Natural killer cell treated with Interleukin-12 subunit alpha and Interleukin-12 subunit beta and Interleukin-15 and Interleukin-18, amount 100 ng/mL, for 72 hours (primary cell): ENCODE measurements around the gene TEX52. TPM values are rescaled to one million over a fixed set of nuclear protein-coding genes. Genes with fewer than 3 reads are reported as not detected.

Experiments used
- ATAC-seq, 2 donors: fragments of 150-1000 bp; cut with Tn5 transposase in 1 of 2; sonication (Bioruptor Pico), chemical (Tn5 transposase) in 1 of 2; 2 replicates each; pipeline ENCODE4 v1.10.0; 2021
- DNase-seq: peaks from one replicate; pipeline ENCODE4 v3.0.0; 2022; ENCODE audit warnings: low spot score
- H3K27ac Mint-ChIP-seq, 2 donors: 1 replicate in 1 of 2; 2 replicates in 1 of 2; pipeline ENCODE4 v1.8.0; 2022; ENCODE audit warnings: mixed read lengths in 2 of 2, mild to moderate bottlenecking in 1 of 2, moderate library complexity in 1 of 2
- H3K27me3 Mint-ChIP-seq, 2 donors: 1 replicate in 1 of 2; 2 replicates in 1 of 2; pipeline ENCODE4 v1.8.0; 2022; ENCODE audit warnings: mixed read lengths in 2 of 2
- H3K36me3 Mint-ChIP-seq: one replicate; pipeline ENCODE4 v1.8.0; 2022; ENCODE audit warnings: mixed read lengths
- H3K4me1 Mint-ChIP-seq, 2 donors: 1 replicate in 1 of 2; 2 replicates in 1 of 2; pipeline ENCODE4 v1.8.0; 2022; ENCODE audit warnings: low read depth in 2 of 2, mixed read lengths in 2 of 2, mild to moderate bottlenecking in 1 of 2
- H3K4me3 Mint-ChIP-seq: one replicate; pipeline ENCODE4 v1.8.0; 2022; ENCODE audit warnings: mixed read lengths
- H3K9me3 Mint-ChIP-seq: 2 replicates; pipeline ENCODE4 v1.8.0; 2022; ENCODE audit warnings: mixed read lengths
- total RNA-seq, 2 donors: library from RNA; stranded (reverse); gene quantifications; one replicate each; pipeline ENCODE4 v1.2.3, GENCODE V29; 2022

The TEX52 gene
- total RNA-seq: not detected

DNA sequence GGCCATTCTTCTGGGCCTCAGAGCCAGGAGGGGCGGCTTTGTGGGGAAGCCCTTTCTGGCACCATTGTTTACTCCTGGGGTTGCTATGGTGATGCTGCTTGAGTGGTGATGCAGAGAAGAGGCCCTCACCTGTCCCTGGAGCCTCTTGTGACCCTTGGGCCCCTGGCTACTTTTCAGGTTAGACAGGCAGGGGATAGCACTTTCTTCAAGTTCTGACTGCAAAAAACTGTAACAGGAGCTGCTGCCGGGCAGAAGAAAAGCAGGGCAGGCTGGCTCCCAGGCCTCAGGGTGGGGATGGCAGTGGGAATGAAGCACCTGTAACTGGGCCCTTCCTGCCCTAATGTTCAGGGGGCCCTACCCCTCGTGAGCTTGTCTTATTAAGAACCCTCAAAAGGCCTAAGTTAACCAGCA, at the start of gene TEX52:
TSS of gene TEX52 (minus strand) at position 19 of the 411 bp plus-strand sequence. CDS start at position 6, 13 bp downstream.
- no peaks in the 10 kb centered on the region for H3K27me3 Mint-ChIP-seq
- ATAC-seq: no peak
- H3K36me3 Mint-ChIP-seq: peaks cover 7% of the 10 kb centered on the region
- DNase-seq: no peak
- no peaks in the 10 kb centered on the region for H3K4me1 Mint-ChIP-seq
- H3K4me3 Mint-ChIP-seq: no peak within 1 kb of the TSS
- no peaks in the 10 kb centered on the region for H3K9me3 Mint-ChIP-seq
- H3K27ac Mint-ChIP-seq: no peak within 1 kb of the TSS

DNA sequence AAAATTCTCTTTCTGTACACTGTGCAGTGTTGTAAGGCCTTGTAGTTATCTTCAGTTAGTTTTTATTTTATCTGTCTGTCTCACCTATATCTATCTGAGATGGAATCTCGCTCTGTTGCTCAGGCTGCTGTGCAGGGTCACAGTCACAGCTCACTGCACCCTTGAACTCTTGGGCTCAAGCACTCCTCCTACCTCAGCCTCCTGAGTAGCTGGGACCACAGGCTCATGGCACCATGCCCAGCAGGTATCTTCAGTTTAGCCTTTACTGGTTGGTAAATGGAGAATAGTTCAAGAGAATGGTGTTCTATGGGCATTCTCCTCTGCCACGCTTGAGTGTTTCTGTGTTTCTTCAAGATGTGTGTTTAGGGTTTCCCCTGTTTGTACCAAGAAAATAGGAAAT, 47.4 kb upstream of the TEX52 start:
- no peaks in the 10 kb centered on the region for H3K36me3 Mint-ChIP-seq
- H3K27me3 Mint-ChIP-seq: no peaks in the 10 kb centered on the region
- H3K4me1 Mint-ChIP-seq: peaks cover 0 to 2% of the 10 kb centered on the region in 2 donors
- DNase-seq (no peak), ATAC-seq (no peak)
- no peak overlapping the region for H3K4me3 Mint-ChIP-seq
- no peaks in the 10 kb centered on the region for H3K9me3 Mint-ChIP-seq
- H3K27ac Mint-ChIP-seq: no peak overlapping the region

DNA sequence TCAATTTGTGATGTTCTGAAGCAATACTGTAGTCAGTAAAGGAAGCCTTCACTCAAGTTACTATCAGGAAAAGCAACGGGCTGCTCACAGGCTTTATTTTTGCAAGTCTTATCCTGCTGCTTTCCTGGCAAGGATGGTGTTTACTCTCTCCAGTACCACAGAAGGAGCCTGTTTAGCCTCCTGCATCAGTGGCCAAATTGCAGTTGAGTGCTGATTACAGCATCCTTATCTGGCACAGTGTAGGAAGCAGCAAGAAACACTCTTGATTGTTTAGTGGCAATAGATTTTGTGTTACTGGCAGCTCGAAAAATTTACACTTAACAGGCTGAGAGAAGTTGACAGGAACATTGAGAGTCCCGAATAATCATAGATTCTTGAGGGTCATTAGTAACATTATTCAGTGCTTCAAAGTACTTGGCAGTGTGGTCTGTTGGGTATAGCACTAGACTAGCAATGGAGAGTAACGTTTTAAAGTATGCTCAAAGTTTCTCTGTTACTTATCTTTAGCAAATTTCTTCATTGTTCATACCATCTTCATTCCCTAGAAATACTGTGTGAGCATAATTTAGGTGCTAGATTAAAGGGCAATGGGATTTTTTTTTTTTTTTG, 45.5 kb upstream of the TEX52 start:
- H3K4me1 Mint-ChIP-seq: peaks cover 0 to 2% of the 10 kb centered on the region in 2 donors
- no peaks in the 10 kb centered on the region for H3K36me3 Mint-ChIP-seq
- no peaks in the 10 kb centered on the region for H3K9me3 Mint-ChIP-seq
- ATAC-seq (no peak), DNase-seq (no peak)
- H3K27ac Mint-ChIP-seq: no peak overlapping the region
- H3K4me3 Mint-ChIP-seq: no peak overlapping the region
- no peaks in the 10 kb centered on the region for H3K27me3 Mint-ChIP-seq

DNA sequence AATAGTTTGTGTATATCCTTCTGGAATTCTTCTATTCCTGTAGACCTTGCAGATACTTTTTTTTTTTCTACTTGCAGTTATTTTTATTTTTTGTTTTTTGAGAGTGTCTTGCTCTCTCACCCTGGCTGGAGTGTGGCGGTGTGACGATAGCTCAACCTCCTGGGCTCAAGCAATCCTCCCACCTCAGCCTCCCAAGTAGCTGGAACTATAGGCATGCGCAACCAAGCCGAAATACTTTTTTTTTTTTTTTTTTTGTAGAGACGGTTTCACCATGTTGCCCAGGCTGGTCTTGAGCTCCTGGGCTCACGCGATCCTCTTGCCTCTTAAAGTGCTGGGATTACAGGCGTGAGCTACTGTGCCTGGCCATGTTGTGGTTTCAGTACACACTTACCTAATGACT, 43.8 kb upstream of the TEX52 start:
- peaks cover 0 to 2% of the 10 kb centered on the region in 2 donors for H3K4me1 Mint-ChIP-seq
- DNase-seq (no peak), ATAC-seq (no peak)
- no peaks in the 10 kb centered on the region for H3K27me3 Mint-ChIP-seq
- no peak overlapping the region for H3K4me3 Mint-ChIP-seq
- no peaks in the 10 kb centered on the region for H3K36me3 Mint-ChIP-seq
- no peak overlapping the region for H3K27ac Mint-ChIP-seq
- H3K9me3 Mint-ChIP-seq: no peaks in the 10 kb centered on the region

DNA sequence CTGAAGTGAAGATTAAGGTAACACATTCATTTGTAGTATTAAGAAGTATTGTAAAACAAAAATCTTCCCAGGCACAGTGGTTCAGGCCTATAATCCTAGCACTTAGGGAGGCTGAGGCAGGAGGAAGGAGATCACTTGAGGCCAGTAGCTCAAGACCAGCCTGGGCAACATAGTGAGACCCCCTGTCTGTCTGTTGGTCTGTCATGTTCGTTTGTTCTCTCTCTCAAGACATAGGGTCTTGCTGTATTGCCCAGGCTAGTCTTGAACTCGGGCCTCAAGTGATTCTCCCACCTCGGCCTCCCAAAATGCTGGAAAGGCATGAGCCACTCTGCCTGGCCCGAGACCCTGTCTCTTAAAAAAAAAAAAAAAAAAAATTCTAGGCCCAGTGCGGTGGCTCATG, 40.6 kb upstream of the TEX52 start:
- ATAC-seq (no peak), DNase-seq (no peak)
- Mint-ChIP-seq H3K4me1 (peaks cover 0 to 2% of the 10 kb centered on the region in 2 donors), H3K9me3 (no peaks in the 10 kb centered on the region), H3K4me3 (no peak overlapping the region), H3K27me3 (no peaks in the 10 kb centered on the region), H3K27ac (no peak overlapping the region), H3K36me3 (no peaks in the 10 kb centered on the region)

DNA sequence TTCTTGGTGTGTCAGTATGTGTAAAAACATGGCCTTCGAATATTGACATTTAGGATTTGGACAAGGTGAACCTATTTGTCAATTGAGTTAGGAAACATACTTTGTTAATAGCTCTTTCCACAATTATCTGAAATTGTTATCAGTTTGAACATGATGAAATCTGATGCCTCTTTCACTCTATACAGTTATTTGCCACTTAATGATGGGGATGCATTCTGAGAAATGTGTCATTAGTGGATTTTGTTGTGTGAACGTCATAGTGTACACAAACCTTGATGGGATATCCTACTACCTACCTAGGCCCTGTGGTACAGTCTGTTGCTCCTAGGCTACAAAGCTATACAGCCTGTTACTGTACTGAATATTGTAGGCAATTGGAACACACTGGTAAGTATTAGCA, 38.7 kb upstream of the TEX52 start:
- DNase-seq: no peak
- H3K36me3 Mint-ChIP-seq: no peaks in the 10 kb centered on the region
- H3K9me3 Mint-ChIP-seq: no peaks in the 10 kb centered on the region
- H3K27ac Mint-ChIP-seq: no peak overlapping the region
- H3K4me3 Mint-ChIP-seq: no peak overlapping the region
- H3K27me3 Mint-ChIP-seq: no peaks in the 10 kb centered on the region
- no peak for ATAC-seq
- peaks cover 4 to 8% of the 10 kb centered on the region in 2 donors for H3K4me1 Mint-ChIP-seq

DNA sequence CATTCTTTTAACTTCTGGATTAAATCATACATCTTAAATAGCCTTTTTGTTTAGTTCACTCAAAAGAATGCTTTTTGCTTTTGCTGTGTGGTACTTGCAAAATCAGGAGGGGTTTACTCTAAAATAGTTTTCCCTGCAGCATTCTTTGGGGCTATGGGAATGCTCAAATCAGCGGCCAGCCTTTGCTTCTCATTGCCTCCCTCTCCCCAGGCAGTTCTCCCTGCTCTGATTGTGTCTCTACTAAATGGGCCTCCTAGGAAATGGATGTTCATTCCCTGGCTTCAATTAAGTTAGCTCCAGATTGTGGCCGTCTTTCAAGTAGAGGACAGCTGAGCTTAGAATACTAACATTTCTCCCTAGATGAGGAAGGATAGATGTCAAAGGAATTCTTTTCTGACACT, 38.2 kb upstream of the TEX52 start:
- H3K9me3 Mint-ChIP-seq: no peaks in the 10 kb centered on the region
- no peak overlapping the region for H3K27ac Mint-ChIP-seq
- no peak for ATAC-seq
- no peaks in the 10 kb centered on the region for H3K27me3 Mint-ChIP-seq
- H3K36me3 Mint-ChIP-seq: no peaks in the 10 kb centered on the region
- H3K4me1 Mint-ChIP-seq: peaks cover 8 to 12% of the 10 kb centered on the region in 2 donors
- DNase-seq: no peak
- no peak overlapping the region for H3K4me3 Mint-ChIP-seq

DNA sequence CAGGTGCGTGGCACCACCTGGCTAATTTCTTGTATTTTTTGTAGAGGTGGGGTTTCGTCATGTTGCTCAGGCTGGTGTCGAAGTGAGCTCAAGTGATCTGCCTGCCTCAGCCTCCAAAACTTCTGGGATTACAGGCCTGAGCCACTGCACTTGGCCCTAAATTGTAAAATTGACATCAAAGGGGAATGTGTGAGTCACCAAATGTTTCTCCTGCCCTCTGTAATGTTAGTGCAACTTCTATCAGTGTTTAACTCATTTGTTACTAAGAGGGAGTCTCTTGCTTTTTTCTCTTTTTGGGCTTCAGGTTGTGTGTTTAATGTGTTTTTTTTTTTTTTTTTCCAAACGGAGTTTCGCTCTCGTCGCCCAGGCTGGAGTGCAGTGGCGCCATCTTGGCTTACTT, 36.2 kb upstream of the TEX52 start:
- Mint-ChIP-seq H3K9me3 (no peaks in the 10 kb centered on the region), H3K27me3 (no peaks in the 10 kb centered on the region), H3K4me3 (no peak overlapping the region), H3K36me3 (no peaks in the 10 kb centered on the region), H3K27ac (no peak overlapping the region), H3K4me1 (peaks cover 19 to 20% of the 10 kb centered on the region in 2 donors)
- ATAC-seq (no peak), DNase-seq (no peak)

DNA sequence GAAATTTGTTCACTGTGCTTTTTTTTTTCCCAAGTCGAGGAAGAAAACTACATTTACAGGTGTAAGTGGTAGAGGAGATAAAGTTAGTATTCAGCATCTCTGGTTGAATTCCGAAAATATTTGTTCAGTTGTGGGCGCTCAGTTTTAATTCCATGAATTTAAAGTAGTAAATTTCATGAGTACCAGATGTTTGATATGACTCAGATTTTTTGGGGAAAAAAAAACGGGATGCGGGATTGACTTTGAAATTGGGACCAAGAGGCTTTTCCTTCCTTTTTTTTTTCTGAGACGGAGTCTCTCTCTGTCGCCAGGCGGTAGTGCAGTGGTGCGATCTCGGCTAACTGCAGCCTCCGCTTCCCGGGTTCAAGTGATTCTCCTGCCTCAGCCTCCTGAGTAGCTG, 35.4 kb upstream of the TEX52 start:
- H3K27ac Mint-ChIP-seq: no peak overlapping the region
- peaks cover 19 to 20% of the 10 kb centered on the region in 2 donors for H3K4me1 Mint-ChIP-seq
- peak overlapping the region; percentile 20 for H3K4me3 Mint-ChIP-seq
- no peaks in the 10 kb centered on the region for H3K36me3 Mint-ChIP-seq
- no peak for DNase-seq
- no peaks in the 10 kb centered on the region for H3K9me3 Mint-ChIP-seq
- no peak for ATAC-seq
- no peaks in the 10 kb centered on the region for H3K27me3 Mint-ChIP-seq

DNA sequence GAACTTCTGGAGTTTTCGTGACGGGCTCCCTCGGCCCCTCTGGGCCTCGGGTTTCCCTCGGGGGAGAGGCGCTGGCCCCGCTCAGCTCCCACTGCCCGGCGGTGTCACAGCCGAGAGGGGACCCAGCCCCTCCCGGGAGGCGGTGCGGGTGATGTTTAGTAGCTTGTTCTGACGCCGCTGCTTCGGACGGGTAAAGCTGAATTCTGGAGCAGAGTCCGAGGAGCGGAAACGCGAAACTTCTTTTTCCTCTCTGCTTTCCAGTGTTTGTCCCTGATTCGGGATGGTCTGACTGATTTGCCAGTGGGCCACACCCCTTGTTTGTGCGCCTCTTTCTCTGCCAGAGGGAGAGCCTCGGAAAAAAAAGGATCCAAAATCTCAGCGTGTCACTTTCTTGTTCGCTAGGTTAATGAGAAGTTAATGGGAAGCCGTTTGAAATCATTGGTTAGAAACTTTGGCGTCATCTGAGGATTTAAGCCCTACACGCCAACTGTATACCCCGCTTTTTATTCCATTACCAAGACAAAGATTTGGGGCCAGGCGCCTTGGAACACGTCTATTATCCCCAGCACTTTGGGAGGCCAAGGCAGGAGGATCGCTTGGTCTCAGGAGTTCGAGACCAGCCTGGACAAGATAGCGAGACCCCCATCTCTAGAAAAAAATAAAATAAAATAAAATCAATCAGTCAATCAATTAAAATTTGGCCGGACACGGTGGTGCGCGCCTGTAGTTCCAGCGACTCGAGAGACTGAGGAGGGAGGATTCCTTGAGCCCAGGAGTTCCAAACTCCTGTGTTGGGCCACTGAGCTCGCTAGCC, 34.6 kb upstream of the TEX52 start:
- H3K36me3 Mint-ChIP-seq: no peaks in the 10 kb centered on the region
- ATAC-seq (peak; percentile 16 to 43), DNase-seq (peak; percentile 69)
- peaks cover 19 to 20% of the 10 kb centered on the region in 2 donors for H3K4me1 Mint-ChIP-seq
- peak overlapping the region; percentile 85 to 95 for H3K27ac Mint-ChIP-seq
- H3K27me3 Mint-ChIP-seq: no peaks in the 10 kb centered on the region
- peak overlapping the region; percentile 97 for H3K4me3 Mint-ChIP-seq
- H3K9me3 Mint-ChIP-seq: no peaks in the 10 kb centered on the region

DNA sequence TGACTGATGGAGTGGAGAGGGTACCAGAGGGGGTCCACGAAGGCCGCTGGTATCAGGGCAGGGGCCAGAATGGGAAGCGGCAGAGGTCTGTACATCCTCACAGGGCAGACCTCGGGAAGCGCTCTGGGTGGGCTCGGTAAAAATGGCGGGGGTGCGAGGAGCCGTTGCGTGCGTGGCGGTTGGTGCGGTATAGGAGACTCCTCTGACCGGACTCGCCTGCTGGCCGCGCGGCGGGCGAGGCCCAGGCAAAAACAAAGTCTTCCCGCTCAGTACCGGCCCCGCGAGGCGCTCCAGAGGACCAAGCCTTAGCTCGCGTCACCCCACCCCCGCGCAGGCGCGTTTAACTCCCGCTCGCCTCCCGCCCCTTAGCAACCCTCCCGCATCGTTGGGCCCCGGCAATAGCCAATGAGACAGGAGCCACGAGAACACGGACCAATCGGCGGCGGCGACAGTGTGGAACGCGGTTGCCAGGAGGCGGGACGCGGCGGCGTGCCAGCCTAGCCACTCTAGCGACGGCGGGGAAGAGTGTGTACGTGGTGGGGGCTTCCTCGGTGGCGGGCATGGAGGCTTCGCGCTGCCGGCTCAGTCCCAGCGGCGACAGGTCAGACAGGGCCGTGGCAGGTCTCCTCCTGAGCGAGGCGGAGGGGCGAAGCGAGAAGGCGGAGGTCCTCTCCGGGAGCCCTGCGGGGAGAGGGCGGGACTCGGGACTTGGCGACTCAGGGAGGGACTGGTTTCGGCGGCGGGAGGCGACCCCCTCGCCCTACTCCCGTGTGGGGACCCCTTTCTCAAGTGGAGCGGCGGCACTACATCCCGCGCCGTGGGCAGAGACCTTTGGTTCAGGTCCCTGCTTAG, 33.8 kb upstream of the TEX52 start, which contains the start of gene TULP3:
TSS of gene TULP3 (plus strand) at position 504 of the 852 bp plus-strand sequence. CDS start at position 561, 57 bp downstream.
- H3K9me3 Mint-ChIP-seq: no peaks in the 10 kb centered on the region

DNA sequence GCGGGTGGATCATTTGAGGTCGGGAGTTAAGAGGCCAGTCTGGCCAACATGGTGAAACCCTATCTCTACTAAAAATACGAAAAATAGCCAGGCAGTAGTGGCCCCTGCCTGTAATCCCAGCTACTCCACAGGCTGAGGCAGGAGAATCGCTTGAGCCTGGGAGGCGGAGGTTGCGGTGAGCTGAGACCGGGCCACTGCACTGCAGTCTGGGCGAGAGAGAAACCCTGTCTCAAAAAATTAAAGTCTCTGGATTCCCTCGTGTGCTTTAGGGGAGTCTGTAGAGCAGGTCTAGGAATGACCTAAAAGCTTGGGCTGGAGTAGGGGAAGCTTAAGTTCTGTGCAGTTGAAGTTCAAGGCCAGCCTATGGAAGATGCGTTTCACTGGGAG, 33.2 kb upstream of the TEX52 start:
- ATAC-seq: no peak

More for the DNA sequence above, 33.8 kb upstream of the TEX52 start, which contains the start of gene TULP3:
- ATAC-seq (peak; percentile 99 to 100), DNase-seq (peak; percentile 99)
- peak within 1 kb of the TSS; percentile 85 to 95 for H3K27ac Mint-ChIP-seq
- H3K4me1 Mint-ChIP-seq: peaks cover 19 to 20% of the 10 kb centered on the region in 2 donors
- no peaks in the 10 kb centered on the region for H3K27me3 Mint-ChIP-seq
- peak within 1 kb of the TSS; percentile 97 for H3K4me3 Mint-ChIP-seq
- H3K36me3 Mint-ChIP-seq: no peaks in the 10 kb centered on the region

DNA sequence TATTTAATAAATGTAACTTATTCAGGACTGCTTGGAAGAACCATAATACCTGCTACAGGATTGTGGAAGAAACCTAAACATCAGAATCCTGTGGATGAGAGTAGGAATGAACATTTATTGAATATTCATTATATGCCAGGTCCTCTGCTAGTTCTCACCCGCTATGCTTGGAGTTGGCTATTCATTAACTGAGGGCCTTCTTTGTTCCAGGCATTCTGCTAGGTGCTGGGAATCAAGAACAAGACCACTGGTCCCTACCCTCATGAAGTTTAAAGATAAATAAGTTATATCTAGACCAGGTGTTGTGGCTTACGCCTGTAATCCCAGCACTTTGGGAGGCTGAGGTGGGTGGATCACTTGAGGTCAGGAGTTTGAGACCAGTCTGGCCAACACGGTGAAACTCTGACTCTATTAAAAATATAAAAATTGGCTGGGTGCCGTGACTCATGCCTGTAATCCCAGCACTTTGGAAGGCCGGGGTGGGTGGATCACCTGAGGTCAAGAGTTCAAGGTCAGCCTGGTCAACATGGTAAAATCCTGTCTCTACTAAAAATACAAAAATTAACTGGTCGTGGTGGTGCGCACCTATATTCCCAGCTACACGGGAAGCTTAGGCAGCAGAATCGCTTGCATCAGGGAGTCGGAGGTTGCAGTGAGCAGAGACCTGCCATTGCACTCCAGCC, 30.1 kb upstream of the TEX52 start:
- no peak overlapping the region for H3K27ac Mint-ChIP-seq
- H3K4me3 Mint-ChIP-seq: no peak overlapping the region
- peaks cover 22 to 27% of the 10 kb centered on the region in 2 donors for H3K4me1 Mint-ChIP-seq
- ATAC-seq: no peak
- H3K36me3 Mint-ChIP-seq: no peaks in the 10 kb centered on the region
- DNase-seq: no peak
- no peaks in the 10 kb centered on the region for H3K9me3 Mint-ChIP-seq
- H3K27me3 Mint-ChIP-seq: no peaks in the 10 kb centered on the region

More for the DNA sequence above, 33.2 kb upstream of the TEX52 start:
- no peaks in the 10 kb centered on the region for H3K9me3 Mint-ChIP-seq
- no peaks in the 10 kb centered on the region for H3K36me3 Mint-ChIP-seq
- peak overlapping the region; percentile 97 for H3K4me3 Mint-ChIP-seq
- H3K4me1 Mint-ChIP-seq: peaks cover 20 to 22% of the 10 kb centered on the region in 2 donors
- H3K27ac Mint-ChIP-seq: peak overlapping the region; percentile 85 to 95
- DNase-seq: no peak
- H3K27me3 Mint-ChIP-seq: no peaks in the 10 kb centered on the region
